Measurements from ENCODE around the gene CDKN2AIPNL.
"Not testable (repeated sequence)": the region's sequence is repeated elsewhere in the genome, so short reads cannot be mapped to it uniquely, and the experiment has no call there.

Gene CDKN2AIPNL

DNA sequence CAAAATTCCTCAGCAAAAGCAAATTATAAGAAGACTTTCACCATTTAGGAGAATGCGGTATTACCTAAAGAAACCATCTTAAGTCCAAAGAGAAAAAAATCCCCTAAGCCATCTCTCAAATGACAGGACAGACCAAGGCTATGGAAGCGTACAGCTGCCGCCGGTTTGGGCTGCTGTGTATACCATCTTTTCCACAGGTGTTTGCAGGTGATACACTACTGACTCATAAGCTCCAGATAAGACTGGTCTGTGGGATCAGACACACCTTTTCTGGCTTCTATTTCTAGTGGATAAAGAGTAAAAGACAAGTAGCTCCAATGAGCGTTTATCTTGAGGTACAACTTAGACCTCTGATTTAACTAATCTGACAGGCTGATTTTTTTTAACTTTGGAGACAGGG, 7.7 kb downstream of the CDKN2AIPNL start:
- in situ Hi-C loops (cut with HindIII; ENCODE audit: low sequenced_read_pairs): no loop called here

DNA sequence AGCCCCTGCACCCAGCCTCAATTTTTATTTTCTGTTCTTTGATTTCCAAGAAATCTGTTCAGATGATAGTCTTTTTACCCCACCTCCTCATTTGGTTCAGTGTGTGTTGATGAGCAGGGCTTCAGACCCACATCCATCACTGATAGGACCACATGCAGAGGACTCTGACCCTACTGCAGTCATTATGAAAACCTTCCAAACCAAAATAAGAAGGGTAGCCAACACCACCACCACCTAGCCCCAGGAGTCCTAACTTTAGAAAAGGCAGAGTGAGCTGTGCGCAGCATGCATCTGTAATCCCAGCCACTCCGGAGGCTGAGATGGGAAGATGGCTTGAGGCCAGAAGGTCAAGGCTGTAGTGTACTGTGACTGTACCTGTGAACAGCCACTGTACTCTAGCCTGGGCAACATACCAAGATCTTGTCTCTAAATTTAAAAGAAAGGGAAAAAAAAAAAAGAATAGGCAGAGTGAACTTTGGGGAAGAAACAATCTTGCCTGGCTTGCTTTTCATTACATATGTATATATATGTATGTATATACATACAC, 13.0 kb downstream of the CDKN2AIPNL start:
- in situ Hi-C loops (cut with HindIII; ENCODE audit: low sequenced_read_pairs): no loop called here

DNA sequence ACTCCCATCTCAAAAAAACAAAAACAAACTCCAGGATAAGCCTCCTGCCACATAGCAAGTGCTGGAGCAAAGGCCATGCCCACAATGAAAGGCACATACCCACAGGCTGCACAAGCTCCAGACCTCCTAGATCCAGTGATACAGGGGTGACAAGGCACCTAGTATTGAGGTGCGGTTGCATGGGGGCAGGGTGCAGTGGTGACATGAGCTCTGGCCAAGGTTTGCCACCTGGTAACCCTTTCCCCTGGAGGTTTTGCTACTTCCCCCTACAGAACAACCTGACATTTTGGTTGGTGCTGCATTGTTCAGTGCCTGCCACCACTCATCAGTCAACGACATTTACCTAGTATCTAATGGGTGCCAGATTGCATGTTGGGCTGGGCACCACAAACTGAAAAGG, 14.5 kb downstream of the CDKN2AIPNL start:
- in situ Hi-C loops (cut with HindIII; ENCODE audit: low sequenced_read_pairs): no loop called here

DNA sequence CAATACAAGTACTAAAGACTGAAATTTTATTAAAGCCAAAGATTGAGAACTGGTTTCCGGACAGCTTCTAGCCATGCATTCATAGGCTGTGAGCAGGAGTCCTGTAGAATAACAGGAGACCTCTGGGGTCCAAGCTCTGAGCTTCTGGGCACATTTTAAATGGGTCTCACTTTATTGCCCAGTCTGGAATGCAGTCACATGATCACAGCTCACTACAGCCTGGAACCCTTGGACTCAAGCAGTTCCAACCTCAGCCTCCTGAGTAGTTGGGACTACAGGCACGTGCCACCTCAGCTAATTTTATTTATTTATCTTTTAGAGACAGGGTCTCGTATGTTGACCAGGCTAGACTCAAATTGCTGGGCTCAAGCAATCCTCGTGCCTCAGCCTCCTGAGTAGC, 15.4 kb downstream of the CDKN2AIPNL start:
- in situ Hi-C loops (cut with HindIII; ENCODE audit: low sequenced_read_pairs): no loop called here

DNA sequence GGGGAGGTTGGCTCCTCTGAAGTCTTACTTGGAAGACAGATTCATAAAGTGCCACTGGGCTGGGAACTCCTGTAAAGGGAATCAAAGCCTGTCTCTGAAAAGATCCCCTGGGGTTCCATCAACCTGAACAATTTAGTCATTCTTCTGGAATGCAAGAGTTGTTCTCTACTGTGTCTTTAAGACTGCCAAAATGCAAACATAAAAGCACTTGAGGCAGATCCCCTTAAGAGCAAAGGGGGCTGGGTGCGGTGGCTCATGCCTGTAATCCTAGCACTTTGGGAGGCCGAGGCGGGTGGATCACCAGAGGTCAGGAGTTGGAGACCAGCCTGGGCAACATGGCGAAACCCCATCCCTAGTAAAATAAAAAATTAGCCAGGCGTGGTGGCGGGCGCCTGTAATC, 16.7 kb downstream of the CDKN2AIPNL start:
- in situ Hi-C loops (cut with HindIII; ENCODE audit: low sequenced_read_pairs): no loop called here

DNA sequence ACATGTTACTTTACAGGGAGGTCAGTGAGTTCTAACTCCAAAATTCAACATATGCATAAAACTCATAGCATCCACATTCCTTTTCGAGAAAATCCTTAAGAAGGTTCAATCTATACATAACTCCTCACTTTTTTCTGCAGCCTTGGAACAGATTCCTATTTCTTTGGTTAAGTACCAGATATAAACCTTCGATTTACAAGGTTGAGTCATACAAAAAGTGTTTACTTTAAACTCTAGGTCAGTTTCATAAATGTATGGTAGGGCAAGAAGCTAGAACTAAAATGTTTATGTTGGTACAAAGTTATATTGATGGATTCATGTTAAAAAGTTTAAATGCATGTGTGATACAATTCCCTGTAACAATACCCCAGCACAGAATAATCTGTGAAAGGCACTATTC, 19.4 kb downstream of the CDKN2AIPNL start:
- in situ Hi-C loops (cut with HindIII; ENCODE audit: low sequenced_read_pairs): no loop called here

DNA sequence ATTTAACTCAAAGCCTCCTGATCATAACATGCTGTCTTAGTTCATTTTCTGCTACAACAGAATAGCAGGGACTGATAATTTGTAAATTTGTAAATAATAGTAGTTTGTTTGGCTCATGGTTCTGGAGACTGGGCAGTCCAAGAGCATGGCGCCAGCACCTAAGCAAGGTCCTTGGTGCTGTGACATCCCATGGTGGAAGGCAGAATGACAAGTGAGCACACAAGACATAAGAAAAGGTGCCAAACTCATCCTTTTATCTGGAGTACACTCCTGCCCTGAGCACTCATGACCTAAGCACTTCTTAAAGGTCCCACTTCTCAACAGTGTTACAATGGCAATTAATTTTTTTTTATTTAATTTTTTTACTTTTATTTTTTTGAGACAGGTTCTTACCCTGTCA, 24.2 kb downstream of the CDKN2AIPNL start:
- in situ Hi-C loops (cut with HindIII; ENCODE audit: low sequenced_read_pairs): no loop called here

DNA sequence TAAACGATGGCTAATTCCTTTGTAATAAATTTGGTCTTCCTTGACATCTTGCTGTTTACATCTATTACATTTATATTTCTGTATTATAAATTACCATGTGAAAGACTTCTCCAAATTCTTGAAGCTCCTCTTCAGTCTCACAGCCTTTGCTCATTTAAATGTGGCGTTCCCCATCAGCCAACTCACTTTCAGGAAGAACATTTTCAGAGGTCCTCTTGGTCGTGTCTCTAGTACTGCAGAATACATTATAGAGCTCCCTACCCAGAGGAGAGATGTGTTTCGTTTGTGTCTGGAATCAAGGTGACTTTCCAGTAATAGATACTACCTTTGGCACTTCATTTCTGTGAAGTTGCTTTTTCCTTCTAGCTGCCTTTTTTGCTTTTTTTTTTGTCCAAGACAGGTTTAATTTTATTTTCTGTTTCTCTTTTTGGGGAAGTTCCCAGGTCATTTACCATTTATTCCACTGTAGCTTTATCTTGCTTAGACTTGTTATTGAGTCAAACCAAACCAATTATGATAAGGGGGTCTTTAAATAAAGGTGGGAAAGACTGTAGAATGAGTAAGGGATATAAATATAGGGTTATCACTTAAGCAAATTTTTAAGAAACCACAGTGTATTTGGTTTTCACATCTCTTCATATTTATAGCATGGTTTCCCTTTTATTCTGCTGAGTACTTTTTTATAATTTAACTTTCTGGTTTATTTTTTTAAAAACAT, 27.5 kb downstream of the CDKN2AIPNL start:
- in situ Hi-C loops (cut with HindIII; ENCODE audit: low sequenced_read_pairs): no loop called here

DNA sequence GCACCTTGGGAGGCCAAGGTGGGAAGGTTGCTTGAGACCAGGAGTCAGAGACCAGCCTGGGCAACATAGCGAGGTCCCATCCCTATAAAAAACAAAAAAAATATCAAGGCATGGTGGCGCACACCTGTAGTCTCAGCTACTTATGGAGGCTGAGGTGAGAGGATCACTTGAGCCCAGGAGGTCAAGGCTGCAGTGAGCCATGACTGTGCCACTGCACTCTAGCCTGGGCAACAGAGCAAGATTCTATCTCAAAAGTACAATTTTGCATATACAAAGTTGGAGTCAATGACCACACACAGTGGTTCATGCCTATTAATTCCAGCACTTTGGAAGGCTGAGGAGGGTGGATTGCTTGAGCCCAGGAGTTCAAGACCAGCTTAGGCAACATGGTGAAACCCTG, 29.5 kb downstream of the CDKN2AIPNL start:
- in situ Hi-C loops (cut with HindIII; ENCODE audit: low sequenced_read_pairs): not testable (repeated sequence)

DNA sequence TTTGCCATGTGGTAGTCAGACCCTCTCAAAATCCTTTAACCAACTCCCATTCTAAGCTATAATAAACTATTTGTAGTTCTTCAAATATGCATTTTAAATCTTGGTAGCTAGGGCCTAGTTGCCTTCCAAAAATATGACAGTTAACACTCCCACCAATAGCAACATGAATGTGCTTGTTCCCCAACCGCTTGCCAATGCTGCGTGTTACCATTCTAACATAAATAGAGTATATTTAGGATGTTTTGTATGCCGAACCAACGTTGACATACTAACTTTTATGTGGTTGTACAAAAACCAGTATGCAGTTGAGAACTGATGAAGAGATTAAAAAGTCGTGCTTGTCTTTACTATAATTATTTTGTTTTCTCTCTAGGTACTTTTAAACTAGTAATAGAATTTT, 31.3 kb downstream of the CDKN2AIPNL start:
- in situ Hi-C loops (cut with HindIII; ENCODE audit: low sequenced_read_pairs): no loop called here

DNA sequence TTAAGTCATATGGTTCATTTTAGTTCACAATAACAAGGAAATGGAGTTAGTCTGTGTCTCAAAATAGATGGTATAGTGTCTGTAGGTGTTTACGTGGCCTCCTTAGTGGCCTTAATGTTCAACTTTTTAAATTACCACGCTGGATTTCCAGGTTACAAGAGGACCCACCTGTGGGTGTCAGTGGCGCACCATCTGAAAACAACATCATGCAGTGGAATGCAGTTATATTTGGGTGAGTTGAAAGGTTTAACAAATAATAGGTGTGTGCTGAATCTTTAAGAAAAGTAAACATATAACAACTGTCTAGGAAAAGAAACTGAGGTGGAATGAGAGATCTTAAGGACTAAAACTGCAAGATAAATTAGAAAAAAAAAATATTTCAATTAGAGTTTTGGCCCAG, 37.4 kb downstream of the CDKN2AIPNL start:
- in situ Hi-C loops (cut with HindIII; ENCODE audit: low sequenced_read_pairs): no loop called here

DNA sequence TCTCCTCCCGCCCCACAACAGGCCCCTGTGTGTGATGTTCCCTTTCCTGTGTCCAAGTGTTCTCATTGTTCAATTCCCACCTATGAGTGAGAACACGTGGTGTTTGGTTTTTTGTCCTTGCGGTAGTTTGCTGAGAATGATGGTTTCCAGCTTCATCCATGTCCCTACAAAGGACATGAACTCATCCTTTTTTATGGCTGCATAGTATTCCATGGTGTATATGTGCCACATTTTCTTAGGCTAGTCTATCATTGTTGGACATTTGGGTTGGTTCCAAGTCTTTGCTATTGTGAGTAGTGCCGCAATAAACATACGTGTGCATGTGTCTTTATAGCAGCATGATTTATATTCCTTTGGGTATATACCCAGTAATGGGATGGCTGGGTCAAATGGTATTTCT, 38.0 kb downstream of the CDKN2AIPNL start:
- in situ Hi-C loops (cut with HindIII; ENCODE audit: low sequenced_read_pairs): not testable (repeated sequence)

DNA sequence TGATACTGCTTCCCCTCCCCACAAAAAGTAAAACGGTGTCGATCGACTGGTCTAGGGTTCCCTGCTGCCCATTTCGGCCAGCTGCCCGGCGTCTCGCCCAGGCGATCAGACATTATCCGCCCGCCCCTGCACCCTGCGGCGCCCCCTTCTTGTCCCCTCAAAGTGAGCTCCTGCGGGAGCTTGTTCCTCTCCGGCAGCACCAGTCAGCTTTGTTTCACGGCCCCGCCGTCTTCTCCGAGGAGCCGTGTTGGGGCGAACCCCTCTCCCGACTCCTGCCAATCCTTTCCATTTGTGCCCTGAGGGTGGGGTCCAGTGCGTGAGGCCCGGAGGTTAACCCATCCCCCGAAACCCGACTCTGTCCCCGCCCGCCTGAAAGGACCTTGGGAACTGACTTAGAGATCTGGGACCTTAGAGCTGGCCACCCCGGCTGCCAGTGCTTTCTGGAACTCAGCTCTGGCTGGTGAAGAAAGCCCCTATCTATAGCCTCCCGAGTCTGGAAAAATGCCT, 39.8 kb downstream of the CDKN2AIPNL start:
- in situ Hi-C loops (cut with HindIII; ENCODE audit: low sequenced_read_pairs): no loop called here

DNA sequence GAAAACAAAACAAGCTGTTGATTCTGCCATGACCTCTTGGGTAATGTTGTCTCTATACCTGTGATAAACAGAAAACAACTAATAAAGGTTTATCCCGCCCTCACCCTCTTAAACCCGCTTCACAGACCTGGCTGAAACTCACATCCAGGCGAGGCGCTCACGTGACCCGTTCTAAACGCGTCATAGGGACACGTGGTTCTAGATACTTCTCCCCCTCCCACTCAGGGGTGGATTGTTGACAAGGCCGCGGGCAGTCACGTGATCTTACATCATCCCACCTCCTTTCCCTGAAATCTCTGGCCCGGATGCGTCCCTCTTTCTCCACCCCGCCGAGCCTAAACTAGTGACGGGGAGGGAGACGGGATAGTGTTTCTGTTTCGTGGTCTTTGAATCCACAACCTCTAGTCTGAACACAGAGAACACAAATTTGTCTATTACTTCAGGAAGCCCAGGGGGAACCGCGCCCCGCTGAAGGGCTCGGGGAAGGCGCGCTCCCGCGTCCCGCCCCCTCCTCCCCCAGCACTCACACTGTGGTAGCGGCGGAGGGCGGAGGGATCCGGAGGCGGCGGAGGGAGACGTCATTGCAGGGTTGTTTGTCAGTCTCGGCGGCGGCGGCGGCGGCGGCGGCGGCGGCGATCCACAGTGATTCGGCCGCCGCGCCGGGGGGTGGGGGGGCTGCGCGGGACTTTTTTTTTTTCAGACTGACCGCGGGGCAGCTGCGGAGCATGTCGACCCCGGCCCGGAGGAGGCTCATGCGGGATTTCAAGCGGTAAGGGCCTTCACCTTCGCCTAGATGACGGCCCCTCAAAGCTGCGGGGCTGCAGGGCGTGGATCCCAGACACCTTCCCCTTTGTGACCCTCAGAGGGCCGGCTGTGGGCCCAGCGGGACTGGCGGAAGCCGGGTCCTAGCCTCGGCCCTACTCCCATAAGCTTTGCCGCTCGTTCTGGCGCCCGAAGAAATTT, 40.5 kb downstream of the CDKN2AIPNL start, which contains the start of gene UBE2B:
UBE2B (plus strand) TSS at position 699 of the 963 bp plus-strand sequence; CDS start at position 726, 27 bp downstream.
- in situ Hi-C loops (cut with HindIII; ENCODE audit: low sequenced_read_pairs): no loop called here

DNA sequence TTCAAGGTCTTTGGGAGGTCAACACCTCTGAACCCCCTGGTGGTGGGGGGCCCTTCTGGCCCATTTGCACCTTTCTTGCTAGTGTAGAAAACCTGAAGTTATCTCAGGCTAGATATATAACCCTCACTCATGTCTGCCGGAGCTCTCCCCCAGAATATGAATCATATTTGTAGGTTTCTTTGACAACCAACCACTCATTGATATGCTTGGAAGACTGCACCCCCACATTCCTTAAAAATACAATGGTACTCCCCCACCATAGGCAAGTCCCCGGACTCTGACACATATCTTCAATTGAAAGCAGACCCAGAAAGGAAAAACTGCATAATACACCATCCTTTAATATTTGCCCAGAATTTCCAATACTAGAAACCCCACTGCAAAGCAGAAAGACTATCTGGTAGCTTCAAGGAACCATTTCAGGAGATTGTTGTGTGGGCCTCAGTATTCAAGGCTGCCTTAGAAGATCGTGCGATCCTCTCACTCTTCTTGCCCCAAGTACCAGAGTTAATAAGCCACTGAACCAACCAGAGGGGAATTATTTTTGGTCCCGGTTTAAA, 41.3 kb downstream of the CDKN2AIPNL start:
- in situ Hi-C loops (cut with HindIII; ENCODE audit: low sequenced_read_pairs): no loop called here

DNA sequence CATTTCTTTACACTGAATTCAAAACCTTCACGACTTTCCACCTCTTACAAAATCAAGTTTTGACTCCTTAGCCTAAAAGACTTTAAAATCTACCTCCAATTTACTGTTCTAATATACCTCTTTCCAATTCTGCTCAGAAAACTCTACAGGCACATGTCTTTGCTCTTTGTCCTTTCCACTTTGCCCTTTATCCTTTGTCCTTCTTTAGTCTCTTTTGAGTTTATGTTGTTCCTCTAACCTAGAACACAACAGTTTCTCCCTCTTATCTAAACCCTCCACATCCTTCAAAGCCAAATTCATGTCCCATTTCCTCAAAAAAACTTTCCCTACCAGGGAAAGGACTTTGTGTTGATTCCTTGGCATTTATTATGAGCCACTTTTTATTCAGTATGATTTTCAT, 46.1 kb downstream of the CDKN2AIPNL start:
- in situ Hi-C loops (cut with HindIII; ENCODE audit: low sequenced_read_pairs): no loop called here

DNA sequence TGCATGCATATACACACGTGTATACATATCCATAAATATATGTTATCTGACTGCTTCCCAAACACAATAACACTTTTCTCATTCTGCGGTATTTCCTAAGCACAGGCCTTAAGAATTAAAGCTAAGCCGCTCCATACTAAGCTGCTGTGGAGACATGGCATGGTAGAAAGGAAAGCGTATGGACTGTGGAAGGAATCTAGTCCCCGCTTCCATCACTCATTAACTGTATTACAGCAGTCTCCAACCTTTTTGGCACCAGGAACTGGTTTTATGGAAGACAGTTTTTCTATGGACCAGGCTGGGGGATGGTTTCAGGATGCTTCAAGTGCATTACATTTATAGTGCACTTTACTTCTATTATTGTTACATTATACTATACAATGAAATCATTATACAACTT, 56.0 kb downstream of the CDKN2AIPNL start:
- in situ Hi-C loops (cut with HindIII; ENCODE audit: low sequenced_read_pairs): no loop called here
